NCI-H1092 treated with DMSO at 0.1 percent for 48 hours (cell line): ENCODE measurements around the gene FIGNL2.
"Not testable (repeated sequence)": the region's sequence is repeated elsewhere in the genome, so short reads cannot be mapped to it uniquely, and the experiment has no call there.

Experiments used
- DNase-seq: peaks from one replicate; lab custom pipeline; 2025; lab: John Stamatoyannopoulos, UW

Gene FIGNL2

GRCh38 chr12:51818086-51818485, 30.4 kb downstream of the FIGNL2 start:
- no peak for DNase-seq

GRCh38 chr12:51817027-51817953, 31.2 kb downstream of the FIGNL2 start:
- no peak for DNase-seq

DNA sequence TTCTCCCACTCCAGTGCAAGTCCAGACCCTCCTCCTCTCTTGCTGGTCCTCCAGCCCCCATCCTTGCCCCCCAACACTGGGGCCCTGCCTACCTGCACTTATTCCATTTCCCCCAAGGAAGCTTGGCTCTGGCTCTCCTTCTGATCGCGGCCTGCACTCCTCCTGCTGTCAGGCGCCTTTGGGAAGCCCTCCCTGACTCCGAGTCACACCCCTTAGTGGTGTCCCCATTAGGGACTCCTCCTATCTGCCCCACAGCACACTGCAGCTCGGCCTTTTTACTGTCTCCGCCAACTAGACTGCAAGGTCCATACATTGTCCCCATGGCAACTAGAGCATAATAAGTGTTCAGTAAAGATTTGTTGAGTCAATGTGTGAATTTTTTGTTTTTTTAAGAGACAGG, 32.9 kb downstream of the FIGNL2 start:
- no peak for DNase-seq

- peak; percentile 41 for DNase-seq
Measured at GRCh38 chr12:51814311-51815088, 34.0 kb downstream of the FIGNL2 start.

DNA sequence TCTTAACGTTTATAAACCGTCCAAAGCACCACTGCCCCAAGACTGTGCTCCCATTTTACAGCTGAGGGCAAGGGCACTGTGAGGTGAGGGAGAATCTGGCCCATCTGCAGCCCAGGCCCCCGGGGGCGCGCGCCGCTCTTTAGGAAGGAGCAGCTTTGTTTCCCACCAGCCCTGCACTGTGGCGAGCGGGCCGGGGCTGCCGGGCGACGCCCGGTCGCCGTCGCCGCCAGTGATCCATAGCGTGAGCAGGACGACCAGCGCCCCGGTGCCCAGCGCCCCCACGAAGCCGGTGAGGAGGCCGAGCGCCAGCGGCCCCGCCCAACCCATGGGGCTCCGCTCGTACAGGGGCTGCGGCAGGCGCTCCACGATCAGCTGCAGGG, 34.6 kb downstream of the FIGNL2 start:
- no peak for DNase-seq

DNA sequence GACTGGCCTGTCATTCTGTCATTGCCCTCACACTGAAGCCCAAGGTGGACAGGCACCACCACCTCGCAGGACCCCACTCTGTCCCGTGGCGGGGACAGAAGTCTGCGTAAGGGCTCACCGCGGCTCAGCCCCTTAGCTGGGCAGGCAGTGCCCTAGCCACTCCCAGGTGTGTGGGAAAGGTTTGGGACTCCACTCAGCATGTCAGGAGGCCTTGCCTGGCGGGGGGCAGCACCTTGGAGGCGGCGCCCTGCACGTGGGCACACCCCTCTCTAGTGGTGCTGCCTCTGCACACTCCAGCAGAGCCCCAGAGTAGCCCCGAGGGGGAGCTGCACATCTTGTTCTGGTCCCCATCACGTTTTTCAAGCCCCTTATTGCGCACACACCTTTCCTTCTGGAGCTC, 35.6 kb downstream of the FIGNL2 start:
- DNase-seq = no peak

DNA sequence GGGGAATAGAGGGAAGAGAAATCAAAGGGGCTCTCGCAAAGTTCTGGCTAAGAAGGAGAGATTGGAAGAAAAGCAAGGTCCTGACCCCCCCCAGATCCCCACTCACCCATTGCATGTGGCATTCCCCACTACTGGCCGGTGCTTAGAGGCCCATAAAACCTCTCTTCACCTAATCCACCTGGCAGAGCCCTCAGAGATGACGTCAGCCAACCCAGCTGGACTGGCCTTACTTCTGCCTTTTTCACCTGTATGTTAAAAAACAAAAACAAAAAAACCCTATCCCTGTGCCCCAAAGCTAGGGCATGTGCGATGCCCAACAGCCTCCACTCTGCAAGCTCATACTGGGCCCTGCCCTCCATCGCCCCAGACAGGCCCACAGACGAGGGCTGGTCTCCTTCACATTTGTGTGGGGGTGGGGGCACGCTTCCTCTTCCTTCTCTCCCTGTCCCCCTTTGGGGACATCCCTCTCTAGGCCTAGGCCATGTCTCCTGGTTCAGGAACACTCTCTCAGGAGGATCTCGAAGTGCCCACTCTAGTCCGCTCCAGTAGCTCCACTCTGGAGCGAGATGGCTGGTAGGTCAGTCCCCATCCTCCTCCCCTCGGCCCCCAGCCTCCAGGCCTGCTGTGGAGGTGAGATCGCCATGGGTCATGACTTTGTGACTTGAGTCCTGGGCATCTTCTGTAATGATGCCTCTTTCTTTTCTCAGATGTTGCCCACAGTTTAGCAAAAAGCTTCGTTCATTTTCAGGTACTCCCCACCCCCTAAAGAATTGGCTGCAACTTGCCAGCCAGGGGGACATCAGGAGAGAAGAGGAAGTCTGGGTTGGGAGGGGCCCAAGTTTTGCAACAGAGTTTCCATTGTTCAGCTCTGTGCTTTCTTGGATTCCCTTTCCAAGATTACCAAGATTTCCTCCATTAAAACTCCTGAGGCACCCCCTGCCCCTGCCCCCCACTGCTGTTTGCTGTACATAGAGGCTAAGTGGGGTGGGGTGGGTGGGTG, 37.0 kb downstream of the FIGNL2 start:
- DNase-seq = no peak

- DNase-seq = no peak
Measured at GRCh38 chr12:51809193-51809592, 39.3 kb downstream of the FIGNL2 start.

DNA sequence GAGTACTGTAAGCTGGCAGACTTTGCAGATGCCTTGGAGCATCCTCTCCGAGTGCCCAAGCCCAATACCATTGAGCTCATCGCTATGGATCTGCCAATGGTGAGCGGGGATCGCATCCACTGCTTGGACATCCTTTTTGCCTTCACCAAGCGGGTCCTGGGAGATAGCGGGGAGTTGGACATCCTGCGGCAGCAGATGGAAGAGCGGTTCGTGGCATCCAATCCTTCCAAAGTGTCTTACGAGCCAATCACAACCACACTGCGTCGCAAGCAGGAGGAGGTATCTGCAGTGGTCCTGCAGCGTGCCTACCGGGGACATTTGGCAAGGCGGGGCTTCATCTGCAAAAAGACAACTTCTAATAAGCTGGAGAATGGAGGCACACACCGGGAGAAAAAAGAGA, 41.6 kb downstream of the FIGNL2 start:
- no peak for DNase-seq

- DNase-seq = no peak
Measured at GRCh38 chr12:51801027-51801426, 47.5 kb downstream of the FIGNL2 start.

DNA sequence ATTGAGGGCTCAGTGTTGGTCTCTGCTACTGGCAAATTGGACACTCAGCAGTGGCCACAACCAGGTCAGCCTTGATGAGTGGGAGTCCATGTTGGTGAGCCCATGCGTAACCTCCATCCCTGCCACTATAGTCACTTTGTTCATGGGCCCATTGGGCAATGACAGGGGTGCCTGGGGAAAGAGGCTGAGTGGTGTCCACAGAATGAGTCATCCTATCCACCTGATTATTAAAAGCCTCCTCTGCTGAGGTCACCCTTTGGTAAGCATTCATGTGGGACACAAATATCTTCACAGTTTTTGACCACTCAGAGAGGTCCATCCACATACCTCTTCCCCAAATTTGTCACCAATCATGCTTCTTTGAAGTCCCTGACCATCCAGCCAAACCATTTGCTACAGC, 50.0 kb downstream of the FIGNL2 start:
- no peak for DNase-seq

DNA sequence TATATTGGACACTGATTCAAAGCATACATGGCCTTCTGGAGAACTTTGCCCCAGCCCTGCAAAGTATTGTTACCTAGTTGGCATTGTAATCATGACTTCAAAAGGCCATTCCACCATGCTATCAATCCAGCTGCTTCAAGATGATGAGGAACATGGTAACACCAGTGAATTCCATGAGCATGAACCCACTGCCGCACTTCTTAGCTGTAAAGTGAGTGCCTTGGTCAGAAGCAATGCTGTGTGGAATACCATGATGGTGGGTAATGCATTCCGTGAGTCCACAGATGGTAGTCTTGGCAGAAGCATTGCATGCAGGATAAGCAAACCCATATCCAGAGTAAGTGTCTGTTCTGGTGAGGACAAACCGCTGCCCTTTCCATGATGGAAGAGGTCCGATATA, 50.5 kb downstream of the FIGNL2 start:
- not testable (repeated sequence) for DNase-seq

GRCh38 chr12:51797301-51797700, 51.2 kb downstream of the FIGNL2 start:
- DNase-seq = no peak

DNA sequence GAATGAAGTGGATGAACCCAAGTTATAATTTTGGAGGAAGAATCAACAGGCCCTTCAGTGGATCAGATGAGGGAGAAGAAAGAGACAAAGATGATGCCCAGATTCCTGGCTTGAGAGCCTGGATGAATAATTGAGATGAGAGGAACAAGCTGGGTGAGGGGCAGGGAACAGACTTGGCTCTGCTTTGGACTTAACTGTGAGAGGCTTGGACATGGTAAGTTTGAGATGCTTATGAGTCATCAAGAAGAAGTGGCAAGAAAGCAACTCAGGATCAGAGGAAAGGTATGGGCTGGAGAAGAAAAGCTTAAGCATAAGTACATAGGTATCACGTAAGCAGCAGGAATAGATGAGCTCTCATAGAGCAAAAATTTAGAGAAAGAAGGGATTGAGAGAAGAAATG, 55.3 kb downstream of the FIGNL2 start:
- DNase-seq = no peak

DNA sequence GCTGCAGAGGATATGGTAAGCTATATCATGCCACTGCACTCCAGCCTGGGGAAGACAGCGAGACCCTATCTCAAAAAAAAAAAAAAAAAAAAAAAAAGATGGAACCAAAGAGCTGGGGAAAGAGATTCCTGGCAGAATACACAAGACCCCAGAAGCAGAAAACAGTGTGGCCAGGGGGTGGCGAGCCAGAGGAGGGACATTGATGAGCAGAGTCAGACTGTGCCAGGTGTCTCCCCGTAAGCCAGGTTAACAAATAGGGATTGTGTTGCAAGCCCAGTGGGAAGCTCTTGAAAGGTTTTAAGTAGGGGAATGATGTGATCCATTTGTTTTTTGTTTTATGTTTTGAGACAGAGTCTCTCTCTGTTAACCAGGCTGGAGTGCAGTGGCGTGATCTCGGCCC, 56.1 kb downstream of the FIGNL2 start:
- DNase-seq = no peak

DNA sequence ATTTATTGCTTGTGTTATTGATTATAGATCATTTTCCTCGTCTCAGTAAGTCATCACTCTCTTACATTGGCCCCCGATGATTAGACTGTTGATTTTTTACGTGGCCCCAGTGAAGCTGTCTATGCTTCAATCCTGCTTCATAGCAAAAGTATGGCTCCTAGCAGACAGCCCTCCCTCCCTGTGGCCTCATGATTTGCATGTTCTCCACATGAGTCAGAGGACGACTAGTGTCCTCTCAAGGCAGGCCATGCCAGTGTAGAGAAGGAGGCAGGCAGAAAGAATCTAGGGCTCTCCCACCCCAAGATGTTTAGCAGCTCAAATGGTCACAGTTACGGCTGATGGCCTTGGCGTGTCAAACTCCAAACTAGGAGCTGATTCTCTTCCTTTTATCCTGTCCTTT, 59.6 kb downstream of the FIGNL2 start:
- DNase-seq = no peak

- no peak for DNase-seq
Measured at GRCh38 chr12:51785906-51786305, 62.6 kb downstream of the FIGNL2 start.

DNA sequence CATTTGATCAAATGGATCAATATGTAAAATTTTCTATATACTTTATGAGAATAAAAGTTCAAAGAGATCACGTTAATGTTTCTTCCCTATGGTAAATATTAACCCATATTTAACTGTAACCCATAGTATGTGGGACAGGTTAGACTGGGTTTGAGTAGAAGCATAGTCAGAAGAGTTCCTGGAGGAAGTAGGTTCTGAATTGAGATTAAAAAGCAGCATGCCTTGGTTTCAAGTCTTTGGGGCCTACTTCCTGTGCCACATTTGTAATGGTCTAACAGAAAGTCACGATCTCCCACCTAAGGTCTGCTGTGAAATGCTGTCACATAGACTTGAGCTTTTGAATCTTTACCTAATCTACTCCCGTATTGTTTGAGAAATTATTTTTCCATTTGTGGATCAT, 63.8 kb downstream of the FIGNL2 start:
- DNase-seq = no peak

DNA sequence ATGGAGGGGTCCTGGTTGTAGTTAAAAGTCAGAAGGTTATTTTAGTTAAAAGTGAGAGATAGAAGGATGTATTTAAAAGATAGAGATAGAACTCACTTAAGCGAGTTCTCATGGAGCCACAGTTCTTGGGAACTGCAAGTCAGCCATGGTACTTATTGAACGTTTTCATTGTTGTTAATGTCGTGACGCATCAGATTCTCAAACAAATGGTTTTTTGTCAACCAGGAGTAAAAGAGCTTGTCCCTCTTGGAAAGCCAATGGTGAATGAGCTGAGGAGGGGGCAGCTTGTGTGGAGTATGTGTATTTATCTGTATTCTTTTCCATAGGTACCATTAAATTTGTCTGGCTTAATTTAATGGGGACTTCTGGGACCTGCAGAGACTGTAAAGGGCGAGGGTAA, 68.6 kb downstream of the FIGNL2 start:
- no peak for DNase-seq

GRCh38 chr12:51777973-51778372, 70.5 kb downstream of the FIGNL2 start:
- DNase-seq = no peak

DNA sequence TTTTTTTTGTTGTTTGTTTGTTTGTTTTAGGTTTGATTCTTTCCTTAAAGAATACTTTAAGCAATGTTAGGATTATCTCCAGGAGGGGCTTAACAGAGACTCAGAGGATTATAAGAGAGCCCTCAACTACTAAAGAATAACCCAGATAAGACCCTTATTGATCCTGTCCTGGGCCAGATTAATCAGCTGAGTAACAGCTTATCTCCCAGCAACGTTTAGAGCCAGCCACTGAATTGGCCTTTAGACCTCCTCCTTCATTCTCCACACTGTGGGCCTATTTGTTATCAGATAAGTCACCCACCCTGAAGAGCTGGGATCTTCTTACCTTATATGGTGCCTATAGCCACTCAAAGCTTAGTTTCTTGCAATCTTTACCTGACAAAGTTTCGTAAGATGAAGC, 71.1 kb downstream of the FIGNL2 start:
- no peak for DNase-seq

- no peak for DNase-seq
Measured at GRCh38 chr12:51774933-51775332, 73.6 kb downstream of the FIGNL2 start.
